ENCODE measurements around the gene TEKT5.

DNA sequence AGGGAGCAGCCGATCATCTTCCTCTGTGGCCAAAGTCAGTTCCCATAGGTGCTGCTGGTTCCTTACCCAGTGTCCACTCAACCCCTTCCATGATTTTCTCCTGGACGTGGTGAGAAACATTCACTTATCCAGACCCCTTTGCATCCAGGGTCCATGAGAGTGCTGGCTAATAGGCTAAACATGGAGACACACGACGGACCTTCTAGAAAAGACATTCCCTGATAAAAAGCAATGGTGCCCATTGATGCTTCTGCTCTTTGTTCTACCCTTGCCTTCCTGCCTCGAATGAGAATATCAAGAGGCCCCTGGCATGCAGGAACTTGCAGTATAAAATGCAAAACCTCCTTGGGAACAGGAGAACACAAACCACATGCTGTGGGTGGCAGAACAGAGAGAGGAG is 2.3 kb downstream of the TEKT5 start:
- TF ChIP-seq, protein P1, sequence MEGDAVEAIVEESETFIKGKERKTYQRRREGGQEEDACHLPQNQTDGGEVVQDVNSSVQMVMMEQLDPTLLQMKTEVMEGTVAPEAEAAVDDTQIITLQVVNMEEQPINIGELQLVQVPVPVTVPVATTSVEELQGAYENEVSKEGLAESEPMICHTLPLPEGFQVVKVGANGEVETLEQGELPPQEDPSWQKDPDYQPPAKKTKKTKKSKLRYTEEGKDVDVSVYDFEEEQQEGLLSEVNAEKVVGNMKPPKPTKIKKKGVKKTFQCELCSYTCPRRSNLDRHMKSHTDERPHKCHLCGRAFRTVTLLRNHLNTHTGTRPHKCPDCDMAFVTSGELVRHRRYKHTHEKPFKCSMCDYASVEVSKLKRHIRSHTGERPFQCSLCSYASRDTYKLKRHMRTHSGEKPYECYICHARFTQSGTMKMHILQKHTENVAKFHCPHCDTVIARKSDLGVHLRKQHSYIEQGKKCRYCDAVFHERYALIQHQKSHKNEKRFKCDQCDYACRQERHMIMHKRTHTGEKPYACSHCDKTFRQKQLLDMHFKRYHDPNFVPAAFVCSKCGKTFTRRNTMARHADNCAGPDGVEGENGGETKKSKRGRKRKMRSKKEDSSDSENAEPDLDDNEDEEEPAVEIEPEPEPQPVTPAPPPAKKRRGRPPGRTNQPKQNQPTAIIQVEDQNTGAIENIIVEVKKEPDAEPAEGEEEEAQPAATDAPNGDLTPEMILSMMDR (IDR thresholded peaks at IDR 0.05) = no peak
- TF ChIP-seq POLR2A (IDR thresholded peaks at IDR 0.05) = no peak

Measured in body of pancreas (tissue), 4 donors.